HFF-Myc (cell line): ENCODE data around the gene RBKS.

Source experiments
- DNase-seq: peaks from one replicate; pipeline ENCODE4 v3.0.0-alpha.2; 2011; ENCODE audit warnings: low read depth; ENCODE audit errors: extremely low read depth
- H3K4me3 ChIP-seq: replicated peaks from 2 replicates; pipeline ENCODE4 v1.5.1; 2011; ENCODE audit warnings: low read depth, mild to moderate bottlenecking, control low read depth, low read length
- CTCF ChIP-seq: IDR thresholded peaks from 2 replicates; pipeline ENCODE4 v1.5.1; 2012; ENCODE audit warnings: mild to moderate bottlenecking, low read depth, low read length, control low read depth; ENCODE audit errors: missing control alignments

RBKS gene

GRCh38 chr2:27763907-27764267 is 126.3 kb downstream of the RBKS start:
- no peak for TF ChIP-seq CTCF
- no peak for DNase-seq

GRCh38 chr2:27762951-27763906 is 127.0 kb downstream of the RBKS start:
- no peak for TF ChIP-seq CTCF
- no peak for DNase-seq
- H3K4me3 ChIP-seq = no peak overlapping the region

More at GRCh38 chr2:27763907-27764267, 126.3 kb downstream of the RBKS start:
- no peak overlapping the region for H3K4me3 ChIP-seq

- DNase-seq = no peak
- TF ChIP-seq CTCF = no peak
Observed at GRCh38 chr2:27756544-27757498, 133.4 kb downstream of the RBKS start.

GRCh38 chr2:27756091-27756490 is 134.1 kb downstream of the RBKS start:
- DNase-seq = no peak
- H3K4me3 ChIP-seq = no peak overlapping the region
- TF ChIP-seq CTCF = no peak

More at GRCh38 chr2:27756544-27757498, 133.4 kb downstream of the RBKS start:
- no peak overlapping the region for H3K4me3 ChIP-seq

GRCh38 chr2:27754831-27755230 is 135.4 kb downstream of the RBKS start:
- H3K4me3 ChIP-seq = no peak overlapping the region
- no peak for DNase-seq
- no peak for TF ChIP-seq CTCF

GRCh38 chr2:27754138-27754588 is 136.0 kb downstream of the RBKS start:
- DNase-seq = peak; percentile 57
- peak; percentile 92 for TF ChIP-seq CTCF
- no peak overlapping the region for H3K4me3 ChIP-seq
